OCI-LY1 (cell line): ENCODE measurements around the gene APOBEC4.

Experiments
- H2AFZ ChIP-seq: fragments of 200-600 bp; sonication (generic), shearing (Covaris generic); 2 replicates; pipeline ENCODE4 v1.6.0; 2014; ENCODE audit warnings: antibody characterized with exemption, mild to moderate bottlenecking, low read length
- H3F3A ChIP-seq: fragments of 200-600 bp; sonication (generic), shearing (Covaris generic); 2 replicates; pipeline ENCODE4 v1.6.0; 2014; ENCODE audit warnings: mild to moderate bottlenecking, antibody characterized with exemption, low read length, moderate library complexity; ENCODE audit not compliant: insufficient read depth
- H3K27ac ChIP-seq: fragments of 200-600 bp; sonication (generic); 2 replicates; pipeline ENCODE4 v1.5.1; 2014; ENCODE audit warnings: low read length, mixed run types, mild to moderate bottlenecking, low read depth; ENCODE audit not compliant: poor library complexity, severe bottlenecking
- H3K27me3 ChIP-seq: fragments of 200-600 bp; sonication (generic); 2 replicates; pipeline ENCODE4 v1.6.0; 2014; ENCODE audit warnings: antibody characterized with exemption, mild to moderate bottlenecking, low read length, moderate library complexity; ENCODE audit not compliant: insufficient read depth
- H3K36me3 ChIP-seq: fragments of 200-600 bp; sonication (generic); 2 replicates; pipeline ENCODE4 v1.6.1; 2014; ENCODE audit warnings: mild to moderate bottlenecking, antibody characterized with exemption, low read length, moderate library complexity, mixed read lengths; ENCODE audit not compliant: insufficient read depth
- H3K4me1 ChIP-seq: fragments of 200-600 bp; sonication (generic); 2 replicates; pipeline ENCODE4 v1.5.1; 2014; ENCODE audit warnings: mild to moderate bottlenecking, low read length, moderate library complexity; ENCODE audit not compliant: insufficient read depth, severe bottlenecking
- H3K4me2 ChIP-seq: fragments of 200-600 bp; sonication (generic), shearing (Covaris generic); 2 replicates; pipeline ENCODE4 v1.6.1; 2014; ENCODE audit warnings: low read length
- H3K4me3 ChIP-seq: fragments of 200-600 bp; sonication (generic); 2 replicates; pipeline ENCODE4 v1.5.1; 2014; ENCODE audit warnings: low read length, low read depth, mild to moderate bottlenecking, mixed read lengths; ENCODE audit not compliant: poor library complexity, severe bottlenecking
- H3K79me2 ChIP-seq: fragments of 200-600 bp; shearing (Covaris generic); 2 replicates; pipeline ENCODE4 v1.6.1; 2016; ENCODE audit warnings: mixed run types, low read length, mixed read lengths; ENCODE audit not compliant: insufficient read depth
- H3K9ac ChIP-seq: fragments of 200-600 bp; sonication (generic), shearing (Covaris generic); 2 replicates; pipeline ENCODE4 v1.6.1; 2014; ENCODE audit warnings: mild to moderate bottlenecking, low read length, mixed read lengths
- H3K9me2 ChIP-seq: fragments of 200-600 bp; sonication (generic), shearing (Covaris generic); 2 replicates; pipeline ENCODE4 v1.6.1; 2014; ENCODE audit warnings: low read depth, mild to moderate bottlenecking, low read length, mixed read lengths
- H3K9me3 ChIP-seq: fragments of 200-600 bp; shearing (Covaris generic); 2 replicates; pipeline ENCODE4 v1.6.1; 2014; ENCODE audit warnings: low read length, mixed read lengths
- H4K20me1 ChIP-seq: fragments of 200-600 bp; sonication (generic), shearing (Covaris generic); 2 replicates; pipeline ENCODE4 v1.6.0; 2016; ENCODE audit warnings: mild to moderate bottlenecking, low read length; ENCODE audit not compliant: insufficient read depth
- CTCF ChIP-seq: fragments of 200-600 bp; sonication (generic), shearing (Covaris generic); IDR thresholded peaks from 2 replicates; pipeline ENCODE4 v1.5.1; 2017; ENCODE audit warnings: mild to moderate bottlenecking, antibody characterized with exemption, low read length, moderate library complexity, mixed read lengths
- EZH2 ChIP-seq: fragments of 200-600 bp; sonication (generic), shearing (Covaris generic); IDR thresholded peaks from 2 replicates; pipeline ENCODE4 v1.8.0; 2017; ENCODE audit warnings: borderline replicate concordance, mixed run types, mild to moderate bottlenecking, antibody characterized with exemption, low read length, moderate library complexity, mixed read lengths

The APOBEC4 gene

GRCh38 chr1:183652547-183653461 is at the start of gene APOBEC4:
APOBEC4 (minus strand) TSS chr1:183653316; CDS start chr1:183648781, 4,535 bp downstream.
- Histone ChIP-seq H2AFZ (no peak within 1 kb of the TSS), H3F3A (no peaks in the 10 kb centered on the region; the same call in 1 of the 2 replicates), H3K36me3 (no peaks in the 10 kb centered on the region), H4K20me1 (no peaks in the 10 kb centered on the region), H3K4me2 (no peak within 1 kb of the TSS), H3K4me3 (no peak within 1 kb of the TSS), H3K9ac (no peak within 1 kb of the TSS), H3K4me1 (no peaks in the 10 kb centered on the region), H3K27me3 (no peaks in the 10 kb centered on the region), H3K9me2 (no peaks in the 10 kb centered on the region), H3K27ac (no peak within 1 kb of the TSS), H3K9me3 (no peaks in the 10 kb centered on the region), H3K79me2 (no peaks in the 10 kb centered on the region)
- no peak for TF ChIP-seq CTCF
- TF ChIP-seq EZH2 = no peak

- Histone ChIP-seq H3K9ac (no peak overlapping the region), H4K20me1 (no peaks in the 10 kb centered on the region), H3K79me2 (no peaks in the 10 kb centered on the region), H3K9me3 (no peaks in the 10 kb centered on the region), H3K4me2 (no peak overlapping the region), H2AFZ (no peak overlapping the region), H3K9me2 (no peaks in the 10 kb centered on the region), H3K27me3 (no peaks in the 10 kb centered on the region), H3K4me1 (no peaks in the 10 kb centered on the region), H3K27ac (no peak overlapping the region), H3F3A (no peaks in the 10 kb centered on the region), H3K4me3 (no peak overlapping the region), H3K36me3 (no peaks in the 10 kb centered on the region)
- no peak for TF ChIP-seq EZH2
- no peak for TF ChIP-seq CTCF
Measured at GRCh38 chr1:183702813-183703198, 49.7 kb upstream of the APOBEC4 start.

- no peaks in the 10 kb centered on the region for H3K36me3 ChIP-seq
- no peak overlapping the region for H3K4me3 ChIP-seq
- no peak overlapping the region for H3K4me2 ChIP-seq
- H3K9me3 ChIP-seq = no peaks in the 10 kb centered on the region
- H2AFZ ChIP-seq = no peak overlapping the region
- H3K27me3 ChIP-seq = no peaks in the 10 kb centered on the region
- H3K4me1 ChIP-seq = no peaks in the 10 kb centered on the region
- no peak for TF ChIP-seq CTCF
- TF ChIP-seq EZH2 = no peak
- no peaks in the 10 kb centered on the region for H3K79me2 ChIP-seq
- H3K27ac ChIP-seq = no peak overlapping the region
- no peaks in the 10 kb centered on the region for H3F3A ChIP-seq
- H4K20me1 ChIP-seq = no peaks in the 10 kb centered on the region
- H3K9me2 ChIP-seq = no peaks in the 10 kb centered on the region
- no peak overlapping the region for H3K9ac ChIP-seq
Measured at GRCh38 chr1:183702087-183702812, 49.1 kb upstream of the APOBEC4 start.
